GM18517 (cell line): Measurements from ENCODE around the gene MYL12B.
"Not testable (repeated sequence)": the region's sequence is repeated elsewhere in the genome, so short reads cannot be mapped to it uniquely, and the experiment has no call there.

Experiments used
- ATAC-seq: cut with Tn5 transposase; IDR thresholded peaks from one replicate; pipeline ENCODE4 v1.9.1; 2021; ENCODE audit warnings: mild to moderate bottlenecking, moderate library complexity; ENCODE audit not compliant: unreplicated experiment

Gene MYL12B

DNA sequence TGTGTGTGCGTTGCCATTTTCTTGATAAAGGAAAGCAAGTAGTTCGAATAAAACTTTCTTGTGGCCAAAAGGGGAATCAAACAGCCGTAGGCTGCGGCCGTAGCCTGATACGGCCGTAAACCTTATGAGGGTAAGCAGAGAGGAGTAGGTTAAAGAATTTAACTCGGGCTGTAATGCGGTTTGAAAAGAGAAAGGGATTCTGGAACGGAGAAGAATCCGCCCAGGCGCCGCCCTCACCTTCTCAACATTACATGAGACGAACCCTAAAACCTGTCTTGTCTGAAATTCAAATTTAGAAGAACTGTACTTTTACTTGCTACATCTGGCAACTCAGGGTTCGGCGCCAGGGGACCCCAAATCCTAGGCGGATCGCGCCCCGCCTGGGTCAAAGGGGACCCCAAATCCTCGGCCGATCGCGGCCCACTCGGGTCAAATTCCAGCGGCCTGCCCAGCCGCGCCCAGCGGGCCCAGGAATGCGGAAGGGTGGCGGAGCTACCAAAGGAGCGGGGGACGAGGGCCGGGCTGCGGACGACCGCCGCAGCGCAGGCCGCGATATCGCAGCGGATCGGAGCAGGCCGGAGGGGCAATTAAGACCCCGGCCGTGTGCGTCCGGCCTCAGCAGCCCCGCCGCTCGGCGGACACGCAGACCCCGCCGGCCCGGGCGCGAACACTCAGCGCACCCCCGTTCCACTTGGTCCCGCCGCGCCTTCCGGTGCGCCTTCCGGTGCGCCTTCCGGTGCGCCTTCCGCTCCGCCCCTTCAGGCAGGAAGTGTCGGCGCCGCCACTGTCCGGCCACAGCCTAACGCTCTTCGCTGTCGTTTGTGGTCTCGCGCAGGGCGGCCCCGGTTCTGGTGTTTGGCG is at the start of gene MYL12B:
Gene MYL12B, plus strand, starts transcription at position 761 of the 861 bp plus-strand sequence. CDS start 10,766 bp downstream, outside the sequence.
- peak; percentile 86 for ATAC-seq

DNA sequence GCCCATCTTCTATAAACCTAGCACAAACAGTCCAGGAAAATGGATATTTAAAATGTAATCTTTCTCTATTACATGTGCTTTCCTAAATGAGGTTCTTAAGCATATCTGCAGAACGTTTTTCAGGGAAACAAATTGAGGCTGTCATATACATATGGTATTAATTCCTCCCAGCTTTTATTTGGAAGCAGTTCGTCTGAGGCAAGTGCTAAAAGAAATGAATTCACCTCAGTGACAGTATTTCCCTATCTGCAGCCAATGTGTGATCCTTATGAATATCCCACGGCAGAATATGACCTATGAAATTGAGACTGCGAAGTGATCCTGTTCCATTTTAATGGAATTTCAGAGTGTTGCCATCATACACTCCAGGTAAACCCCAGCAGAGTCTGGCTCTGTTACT is 49.3 kb upstream of the MYL12B start:
- no peak for ATAC-seq

DNA sequence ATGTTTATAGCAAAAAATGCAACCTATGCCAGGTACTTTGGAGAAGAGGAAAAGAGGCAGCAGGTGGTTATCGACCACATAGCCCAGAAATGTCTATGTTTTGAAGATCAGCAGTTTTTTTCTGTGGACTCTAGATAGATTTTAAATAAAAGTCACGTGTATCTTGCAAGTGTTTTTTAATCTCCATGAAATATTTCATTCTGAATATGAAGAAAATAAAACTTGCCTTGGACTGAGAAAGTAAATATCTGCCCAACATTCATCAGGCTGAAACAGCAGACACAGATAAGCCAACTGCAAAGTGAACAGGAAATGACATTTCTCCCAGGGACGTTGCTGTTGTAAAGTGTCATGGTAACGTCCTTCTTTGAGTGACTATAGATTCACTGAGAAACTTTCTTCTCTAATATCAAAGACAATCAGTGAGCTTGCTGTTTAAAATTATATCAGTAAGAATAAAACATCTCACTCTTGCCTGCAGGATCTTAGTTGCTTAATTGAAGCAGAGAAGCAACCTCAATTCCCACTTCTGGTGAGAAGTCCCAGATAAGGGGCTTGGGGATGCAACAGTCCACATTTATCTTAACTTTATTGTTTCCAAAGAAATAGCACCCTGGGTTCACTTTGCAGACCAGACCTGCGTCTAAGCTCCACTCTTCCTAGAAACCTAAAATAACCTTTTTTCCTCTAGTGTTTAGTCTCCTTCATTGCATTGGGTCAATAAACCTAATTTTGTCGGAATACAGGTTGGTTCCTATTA is 48.5 kb upstream of the MYL12B start:
- no peak for ATAC-seq

DNA sequence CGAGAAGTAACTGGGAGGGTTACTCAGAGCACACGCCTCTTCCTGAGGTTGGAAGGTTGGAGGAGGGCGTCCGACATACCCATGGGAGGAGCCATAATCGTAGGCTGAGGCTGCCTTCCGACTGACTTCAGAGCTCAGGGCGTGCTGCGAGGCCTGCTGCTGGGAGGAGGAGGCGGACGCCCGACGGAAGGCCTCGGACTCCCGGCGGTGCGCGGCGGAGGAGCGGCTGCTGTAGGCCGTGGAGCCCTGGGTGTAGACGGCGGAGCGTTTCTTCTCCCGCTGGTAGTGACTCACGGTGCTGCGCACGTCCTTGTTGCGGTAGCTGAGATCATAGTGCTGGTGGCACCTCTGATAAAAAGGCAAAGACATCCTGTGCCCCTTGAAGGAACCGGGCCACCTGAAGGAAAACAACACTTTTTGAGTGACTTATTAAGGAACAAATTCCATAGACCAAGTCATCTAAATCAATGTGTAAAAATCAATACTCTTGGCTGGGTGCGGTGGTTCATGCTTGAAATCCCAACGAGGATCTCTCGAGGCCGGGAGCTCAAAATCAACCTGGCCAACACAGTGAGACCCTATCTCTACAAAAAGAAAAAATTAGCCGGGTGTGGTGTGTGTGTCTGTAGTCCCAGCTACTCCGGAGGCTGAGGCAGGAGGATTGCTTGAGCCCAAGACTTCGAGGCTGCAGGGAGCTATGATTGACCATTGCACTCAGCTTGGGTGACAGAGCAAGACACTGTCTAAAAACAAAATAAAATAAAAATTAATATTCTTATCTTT is 46.9 kb upstream of the MYL12B start:
- no peak for ATAC-seq

DNA sequence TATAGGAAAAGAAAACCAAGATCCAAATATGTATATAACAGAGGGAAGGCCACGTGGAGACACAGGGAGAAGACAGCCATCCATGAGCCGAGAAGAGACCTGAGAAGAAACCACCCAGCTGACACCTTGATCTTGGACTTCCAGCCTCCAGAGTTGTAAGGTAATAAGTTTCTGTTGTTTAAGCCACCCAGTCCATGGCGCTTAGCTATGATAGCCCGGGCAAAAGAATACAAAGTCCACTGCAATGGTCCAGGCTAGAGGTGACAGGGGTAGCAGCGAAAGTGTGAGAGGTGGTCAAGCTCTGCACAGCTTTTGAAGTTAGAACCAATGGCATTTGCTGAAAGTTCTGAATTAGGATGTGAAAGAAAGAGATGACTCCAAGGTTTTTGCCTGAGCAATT is 44.9 kb upstream of the MYL12B start:
- no peak for ATAC-seq

DNA sequence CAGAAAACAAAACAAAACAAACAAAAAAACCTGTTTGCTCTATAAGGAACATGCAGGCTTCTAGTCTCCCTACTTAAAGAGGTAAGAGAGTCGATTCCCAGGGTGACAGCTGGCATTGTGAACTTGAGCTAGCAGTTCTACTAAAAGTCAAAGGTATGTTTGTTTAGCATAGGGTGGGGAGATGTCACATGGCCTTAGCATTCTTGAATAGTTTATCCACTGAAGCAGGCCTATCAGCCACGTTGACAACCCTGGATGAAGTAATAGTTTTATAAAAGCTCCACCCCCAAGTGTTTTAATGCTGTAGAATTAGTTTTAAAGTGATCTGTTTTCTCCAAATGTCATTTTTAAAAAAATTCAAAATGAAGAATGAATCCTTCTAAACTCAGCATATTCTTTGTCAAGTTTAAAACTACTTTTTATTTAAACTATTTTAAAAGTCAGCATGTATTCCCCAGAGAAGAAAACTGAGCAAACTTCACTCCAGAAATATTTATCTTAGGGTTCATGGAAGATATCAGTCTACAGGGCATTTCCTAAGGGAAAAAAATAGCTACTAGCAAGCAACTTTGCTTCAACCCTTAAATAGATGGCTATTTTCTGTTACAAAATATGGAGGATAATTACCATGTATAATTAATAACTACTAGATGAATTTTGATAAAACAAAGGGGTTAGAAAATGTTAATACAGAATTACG is 43.8 kb upstream of the MYL12B start:
- no peak for ATAC-seq

DNA sequence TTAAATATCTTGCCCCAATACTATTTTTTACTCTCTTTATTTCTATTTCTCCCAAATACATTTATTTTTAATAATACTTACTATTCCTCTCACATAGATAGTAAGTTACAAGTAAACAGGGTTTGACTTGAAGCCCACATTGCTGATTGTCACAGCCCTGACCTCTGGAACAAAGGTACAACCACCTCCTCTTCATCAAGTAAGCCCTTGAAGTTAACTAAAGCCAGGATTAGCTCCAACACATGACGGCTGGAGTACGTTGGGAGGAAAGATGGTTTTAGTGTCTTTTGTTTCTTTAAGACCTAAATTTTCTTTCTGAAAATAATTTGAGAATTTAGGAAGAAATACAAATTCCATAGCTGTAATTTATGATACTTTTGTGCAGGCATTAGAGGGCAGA is 43.1 kb upstream of the MYL12B start:
- no peak for ATAC-seq

DNA sequence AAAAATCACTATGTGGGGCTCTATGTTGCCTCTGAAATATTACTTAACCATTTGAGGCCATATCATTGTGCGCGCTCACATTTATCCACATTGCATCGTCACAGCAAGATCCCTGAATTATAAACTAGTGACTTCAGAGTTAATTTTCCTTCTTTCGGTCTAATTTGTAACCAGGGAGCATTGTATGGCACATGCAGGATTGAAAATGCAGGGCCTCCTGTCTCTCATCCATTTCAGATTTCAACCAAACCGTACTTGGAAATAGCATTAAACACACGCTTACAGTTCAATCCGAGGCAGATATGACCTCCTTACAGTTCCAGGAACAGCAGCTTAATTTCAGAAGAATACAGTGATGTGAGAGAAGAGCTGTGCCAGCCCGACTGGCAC is 42.7 kb upstream of the MYL12B start:
- ATAC-seq = no peak

DNA sequence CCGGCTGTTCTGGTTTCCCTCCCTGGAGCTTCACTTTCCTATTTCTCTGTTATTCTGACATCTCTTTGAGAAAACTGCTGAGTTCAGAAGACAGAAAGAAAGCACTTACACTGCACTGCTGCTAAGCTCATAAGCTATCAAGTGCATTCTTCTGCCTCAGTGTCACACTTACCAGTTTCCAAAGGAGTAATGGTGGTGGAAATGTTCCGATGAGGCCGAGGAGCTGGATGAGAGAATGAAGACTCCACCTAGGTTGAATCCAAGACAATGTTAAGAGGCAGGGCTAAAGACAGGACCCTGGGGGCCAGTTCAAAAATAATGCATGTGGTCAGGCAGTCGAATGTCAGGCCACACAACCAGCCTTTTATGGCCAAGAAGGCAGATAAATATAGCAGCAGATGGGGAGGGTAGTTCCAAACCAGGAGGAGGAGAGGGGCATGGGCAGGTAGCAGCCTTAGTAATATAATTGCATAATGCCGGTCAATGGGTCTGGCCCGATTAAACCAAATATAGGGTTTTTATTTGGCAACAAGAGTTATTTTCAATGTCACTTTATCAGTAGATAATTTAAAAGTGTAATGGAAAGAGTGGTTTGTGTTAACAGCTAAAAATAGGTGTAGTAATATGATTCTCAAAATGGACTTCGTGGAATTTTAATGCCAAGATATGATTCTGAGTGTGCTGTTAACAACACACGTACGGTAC is 42.1 kb upstream of the MYL12B start, which contains the start of gene MYOM1:
Gene MYOM1, minus strand, starts transcription at position 338 of the 705 bp plus-strand sequence. CDS start 4,745 bp downstream, outside the sequence.
- no peak for ATAC-seq

DNA sequence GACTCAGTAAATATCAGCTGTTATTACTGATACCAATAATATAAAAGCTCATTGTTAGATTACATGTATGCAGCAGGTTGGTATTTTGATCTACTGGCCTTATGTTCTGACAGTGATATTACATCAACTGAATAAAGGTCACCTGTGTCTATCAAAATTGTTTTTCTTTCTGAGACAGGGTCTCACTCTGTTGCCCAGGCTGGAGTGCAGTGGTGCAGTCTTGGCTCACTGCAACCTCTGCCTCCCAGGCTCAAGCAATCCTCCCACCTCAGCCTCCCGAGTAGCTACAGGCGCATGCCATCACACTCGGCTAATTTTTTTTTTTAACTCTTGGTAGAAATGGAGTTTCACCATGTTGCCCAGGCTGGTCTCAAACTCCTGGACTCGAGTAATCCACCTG is 41.1 kb upstream of the MYL12B start:
- not testable (repeated sequence) for ATAC-seq

DNA sequence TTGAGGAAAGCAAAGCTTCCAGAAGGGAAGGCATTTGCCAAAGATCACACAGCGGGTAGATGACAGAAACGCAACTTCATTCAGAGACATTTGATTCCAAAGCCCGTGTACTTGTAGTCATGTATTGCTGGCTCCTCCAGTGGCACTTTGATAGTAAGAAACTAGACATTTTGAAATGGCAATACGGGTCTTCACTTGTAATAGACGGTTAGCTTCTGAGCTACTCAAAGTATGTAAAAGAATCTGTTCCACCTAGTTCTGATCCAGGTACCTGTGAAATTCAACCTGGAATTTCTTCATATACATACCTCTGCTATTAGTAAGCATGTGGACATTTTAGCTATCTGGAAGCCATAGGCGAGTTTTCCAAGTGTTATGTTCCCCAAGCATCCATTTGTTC is 40.4 kb upstream of the MYL12B start:
- no peak for ATAC-seq

DNA sequence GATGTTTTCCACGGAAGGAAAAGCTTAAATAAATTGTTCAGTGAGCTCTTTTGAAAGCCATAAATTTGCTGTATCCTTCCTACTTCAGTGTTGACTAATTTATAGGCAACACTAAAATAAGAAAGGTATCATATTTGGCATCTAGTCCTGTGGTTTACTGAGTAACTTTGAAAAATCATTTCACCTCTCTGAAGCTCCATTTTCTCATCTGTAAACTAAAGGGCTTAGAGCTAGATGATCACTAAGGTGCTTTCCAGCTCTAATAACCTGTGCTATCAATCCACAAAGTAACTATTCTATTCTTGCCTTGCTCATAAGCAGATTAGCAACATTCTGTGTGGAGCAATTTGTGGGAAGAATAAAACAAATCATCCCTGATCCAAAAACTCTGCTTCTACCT is 38.6 kb upstream of the MYL12B start:
- ATAC-seq = no peak

DNA sequence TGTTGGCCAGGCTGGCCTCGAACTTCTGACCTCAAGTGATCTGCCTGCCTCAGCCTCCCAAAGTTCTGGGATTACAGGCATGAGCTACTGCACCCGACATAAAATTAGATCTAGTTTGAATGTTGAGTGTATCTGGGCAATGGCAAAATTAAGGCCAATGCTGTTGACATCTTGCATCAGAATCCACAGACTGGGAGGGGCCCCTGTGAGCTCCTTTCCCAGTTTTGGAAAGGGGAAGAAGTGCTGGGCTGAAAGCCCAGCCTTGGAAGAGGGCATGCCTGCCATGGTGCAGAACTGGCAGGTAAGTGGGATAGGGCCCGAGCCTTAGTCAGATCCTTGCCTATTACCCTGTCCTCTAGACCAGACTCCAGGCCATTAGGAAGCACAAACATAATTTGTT is 37.7 kb upstream of the MYL12B start:
- ATAC-seq = no peak

DNA sequence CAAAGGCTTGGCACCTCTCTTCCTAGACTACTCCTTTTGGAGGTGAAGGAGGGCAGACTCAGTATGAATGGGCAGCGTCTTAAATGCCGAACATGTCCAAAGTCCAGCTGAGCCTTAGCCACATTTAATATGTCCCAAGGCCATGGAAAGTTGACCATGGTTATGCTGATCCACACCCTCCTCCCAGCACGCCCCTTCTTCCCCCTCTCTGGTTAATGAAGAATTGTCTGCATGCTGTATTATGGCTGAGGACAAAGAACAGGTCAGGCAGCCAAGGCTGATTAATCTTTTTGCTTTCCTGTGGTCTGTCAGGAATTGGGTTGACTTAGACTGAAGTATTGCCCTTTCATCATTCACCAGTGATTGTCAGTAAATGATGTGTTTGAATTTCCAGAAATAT is 36.3 kb upstream of the MYL12B start:
- ATAC-seq = no peak

DNA sequence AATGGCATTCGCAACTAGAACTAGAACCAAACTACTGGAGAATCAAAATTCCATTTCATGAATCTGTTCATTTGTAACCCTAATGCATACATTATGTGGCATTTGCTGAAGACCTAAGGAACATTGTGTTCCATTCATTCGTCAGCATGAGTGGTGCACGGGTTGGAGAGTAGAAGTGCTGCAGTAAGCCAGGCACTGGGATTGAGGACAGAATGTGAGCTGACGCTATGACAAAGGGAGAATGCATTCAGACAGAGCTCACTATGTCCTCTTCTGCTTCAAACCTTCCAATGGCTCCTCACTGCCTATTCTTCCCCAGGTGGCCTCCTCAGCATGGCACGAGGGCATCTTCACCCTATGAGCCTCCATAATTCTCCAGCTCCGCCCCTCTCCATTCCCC is 35.9 kb upstream of the MYL12B start:
- ATAC-seq = no peak

DNA sequence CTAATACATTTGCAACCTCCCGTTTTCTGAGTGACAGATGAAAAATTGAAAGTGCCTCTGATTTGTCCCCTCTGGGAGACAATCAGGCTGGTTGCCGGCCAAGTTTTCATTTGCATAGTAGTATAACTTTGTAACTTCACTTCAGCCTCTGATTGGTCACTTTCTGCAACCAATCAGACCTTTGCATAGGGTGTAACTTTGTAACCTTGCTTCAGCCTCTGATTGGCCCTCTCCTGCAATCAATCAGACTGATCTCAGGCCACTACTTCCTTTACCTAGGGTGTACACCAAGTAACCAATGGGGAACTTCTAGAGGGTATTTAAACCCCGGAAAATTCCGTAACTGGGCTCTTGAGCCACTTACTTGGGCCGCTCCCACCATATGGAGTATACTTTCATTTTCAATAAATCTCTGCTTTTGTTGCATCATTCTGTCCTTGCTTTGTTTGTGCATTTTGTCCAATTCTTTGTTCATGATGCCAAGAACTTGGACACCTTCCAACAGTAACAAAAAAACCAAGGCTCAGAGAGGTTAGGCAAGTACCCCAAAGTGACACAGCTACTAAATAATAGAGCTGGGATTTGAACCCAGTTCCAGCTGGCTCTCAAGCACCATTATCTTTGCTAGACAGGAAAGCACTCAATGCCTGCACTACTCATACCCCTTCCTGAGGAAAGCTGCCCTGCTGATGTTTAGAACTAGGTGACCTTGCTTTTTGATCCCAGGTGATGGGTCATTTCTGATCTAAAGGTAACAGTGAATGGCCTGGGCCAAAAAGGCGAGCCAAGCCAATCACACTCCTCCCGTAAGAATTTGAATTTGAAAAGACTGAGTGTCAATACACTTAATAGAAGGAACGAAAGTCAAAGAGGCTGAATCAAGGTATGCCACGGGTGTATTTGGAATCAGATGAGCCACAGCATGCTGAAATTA is 31.3 kb upstream of the MYL12B start:
- no peak for ATAC-seq

DNA sequence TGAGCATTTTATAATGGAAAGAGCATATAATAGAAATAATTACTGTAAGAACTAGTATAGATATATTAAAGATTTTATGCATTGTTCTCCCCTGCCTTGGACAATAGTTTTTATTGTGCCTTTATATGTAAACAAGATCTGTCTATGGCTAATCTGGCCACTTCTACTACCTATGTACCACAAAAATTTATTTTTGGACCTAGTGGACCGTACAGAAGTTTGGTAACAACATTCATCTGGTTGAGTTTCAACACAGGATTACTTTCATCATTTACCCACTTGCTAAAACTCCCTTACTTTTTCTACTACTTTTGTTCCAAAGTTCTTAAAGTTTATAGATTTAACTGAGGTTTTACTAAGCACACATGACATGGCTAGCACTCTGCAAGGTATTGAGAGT is 28.9 kb upstream of the MYL12B start:
- ATAC-seq = no peak

DNA sequence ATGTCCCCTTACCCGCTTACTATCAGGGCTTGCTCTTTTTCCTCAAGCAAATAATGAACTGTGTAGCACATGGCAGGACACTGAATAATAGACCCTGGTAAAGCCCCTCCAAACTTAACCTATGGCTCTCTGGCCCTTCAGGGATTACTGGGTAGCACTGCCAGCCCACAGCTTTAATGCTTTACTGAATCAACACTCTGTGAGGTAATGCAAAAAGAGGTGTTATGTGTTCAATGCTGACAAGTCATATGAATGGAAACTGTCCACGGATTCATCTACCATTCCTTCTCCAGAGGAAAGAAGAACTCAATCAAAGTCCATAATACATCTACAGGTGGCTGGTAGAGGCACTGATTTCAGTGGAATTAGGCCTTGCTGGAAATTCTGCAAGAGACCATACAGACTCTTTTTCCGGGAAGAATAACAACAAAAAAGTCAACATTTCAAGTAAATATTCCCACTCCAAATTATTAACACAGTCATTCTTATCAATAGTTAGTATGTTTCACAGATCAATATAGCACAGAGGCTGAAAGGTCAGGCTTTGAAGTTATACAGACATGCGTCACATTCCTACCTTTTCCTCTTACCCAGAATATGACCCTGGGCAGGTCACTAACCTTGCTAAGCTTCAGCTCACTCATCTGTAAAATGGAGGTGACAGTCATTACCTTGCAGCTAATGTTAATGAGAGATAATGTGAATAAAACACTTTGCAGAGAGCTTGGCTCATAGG is 28.3 kb upstream of the MYL12B start:
- no peak for ATAC-seq
